Raji (cell line): ENCODE data around the gene FNBP1.

Source experiments
- POLR2A ChIP-seq: IDR thresholded peaks from 2 replicates; pipeline ENCODE4 v1.6.1; 2011; ENCODE audit warnings: low read depth, low read length, control low read depth; ENCODE audit not compliant: insufficient read depth

Gene FNBP1

DNA sequence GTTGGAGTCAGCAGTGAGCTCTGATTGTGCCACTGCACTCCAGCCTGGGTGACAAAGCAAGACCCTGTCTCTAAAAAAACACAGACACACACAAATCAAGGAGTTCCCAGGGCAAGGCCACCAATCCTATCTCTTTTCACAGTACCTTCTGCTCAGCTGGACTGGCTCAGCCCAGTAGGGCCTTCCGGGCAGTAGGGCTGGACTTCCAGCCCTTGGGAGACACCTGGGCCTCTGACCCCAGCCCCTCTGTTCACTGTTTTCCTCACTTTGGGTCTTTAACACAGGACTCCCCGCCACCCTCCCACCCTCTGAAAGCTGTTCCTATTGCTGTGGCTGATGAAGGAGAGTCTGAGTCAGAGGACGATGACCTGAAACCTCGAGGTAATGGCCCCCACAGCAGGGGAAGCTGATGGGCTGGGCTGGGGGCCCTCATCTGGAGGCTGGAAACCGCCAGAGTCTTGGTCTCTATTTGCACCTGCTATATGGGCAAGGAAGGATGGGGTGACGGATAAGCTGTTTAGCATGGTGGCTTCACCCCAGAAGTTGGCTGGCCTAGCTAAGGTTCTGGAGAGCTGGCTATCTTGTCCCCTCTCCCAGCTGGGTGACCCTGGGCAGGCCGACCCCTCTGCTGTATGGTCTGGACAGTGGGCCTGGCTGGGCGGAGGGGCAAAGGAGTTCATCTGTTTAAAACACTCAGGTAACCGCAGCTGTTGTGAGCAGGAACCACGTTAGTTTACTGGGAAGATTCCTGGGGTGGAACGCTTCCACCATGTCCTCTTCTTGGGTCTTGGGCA lies 182.1 kb downstream of the FNBP1 start:
- no peak for TF ChIP-seq POLR2A

DNA sequence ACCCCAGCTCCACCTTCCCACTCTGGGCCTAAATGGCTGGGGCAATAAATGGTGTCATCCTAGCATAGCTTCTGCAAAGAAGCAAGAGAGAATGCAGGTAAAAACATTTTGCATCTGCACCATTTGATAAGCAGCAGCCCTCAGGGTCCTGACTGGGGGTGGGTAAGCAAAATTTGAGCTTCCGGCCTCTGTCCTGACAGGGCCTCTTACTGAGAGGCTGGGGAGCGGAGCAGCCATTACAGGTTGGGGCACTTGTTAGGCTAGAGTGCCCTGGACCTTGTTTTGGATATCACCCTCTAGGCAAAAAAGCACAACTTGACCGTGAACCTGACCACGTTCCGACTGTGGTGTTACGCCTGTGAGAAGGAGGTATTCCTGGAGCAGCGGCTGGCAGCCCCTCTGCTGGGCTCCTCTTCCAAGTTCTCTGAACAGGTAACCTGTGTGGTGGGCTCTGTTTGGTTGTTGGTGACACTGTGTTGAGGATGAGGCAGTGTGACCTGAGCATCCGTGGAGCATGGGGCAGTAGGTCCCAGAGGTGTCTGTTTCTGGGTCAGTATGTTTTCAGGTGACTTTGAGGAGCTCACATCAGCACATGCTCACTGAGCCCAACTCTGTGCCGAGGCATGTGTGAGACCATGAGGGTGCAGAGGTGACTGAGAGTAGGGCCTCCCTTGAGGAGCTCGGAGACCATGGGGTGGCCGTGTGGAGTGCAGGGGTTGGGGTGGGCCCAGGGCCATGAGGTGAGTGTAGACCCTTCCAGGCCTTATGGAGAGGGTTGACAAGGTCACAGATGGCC lies 184.6 kb downstream of the FNBP1 start:
- no peak for TF ChIP-seq POLR2A

DNA sequence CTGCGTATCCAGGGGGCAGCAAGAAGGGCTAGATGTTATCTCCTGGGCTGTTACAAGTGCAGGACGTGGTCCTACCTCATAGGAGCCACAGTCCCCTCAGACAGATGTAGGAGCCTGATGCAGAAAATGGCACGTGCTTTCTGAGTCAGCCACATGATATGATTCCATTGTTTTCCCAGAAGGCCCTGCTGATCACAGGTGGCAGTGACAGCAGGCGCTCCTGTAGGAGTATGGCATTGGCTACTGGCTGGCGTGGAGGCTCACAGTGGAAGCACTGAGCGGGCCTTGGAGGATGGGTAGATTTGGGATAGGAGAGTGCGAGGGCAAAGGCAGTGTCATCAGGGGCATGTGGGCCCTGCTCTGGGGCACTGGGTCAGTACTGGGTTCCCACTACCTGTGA lies 185.8 kb downstream of the FNBP1 start:
- no peak for TF ChIP-seq POLR2A

- TF ChIP-seq POLR2A, result no peak
Measured at GRCh38 chr9:129854588-129855110, 188.3 kb downstream of the FNBP1 start.

- no peak for TF ChIP-seq POLR2A
Measured at GRCh38 chr9:129853614-129854013, 189.4 kb downstream of the FNBP1 start.

DNA sequence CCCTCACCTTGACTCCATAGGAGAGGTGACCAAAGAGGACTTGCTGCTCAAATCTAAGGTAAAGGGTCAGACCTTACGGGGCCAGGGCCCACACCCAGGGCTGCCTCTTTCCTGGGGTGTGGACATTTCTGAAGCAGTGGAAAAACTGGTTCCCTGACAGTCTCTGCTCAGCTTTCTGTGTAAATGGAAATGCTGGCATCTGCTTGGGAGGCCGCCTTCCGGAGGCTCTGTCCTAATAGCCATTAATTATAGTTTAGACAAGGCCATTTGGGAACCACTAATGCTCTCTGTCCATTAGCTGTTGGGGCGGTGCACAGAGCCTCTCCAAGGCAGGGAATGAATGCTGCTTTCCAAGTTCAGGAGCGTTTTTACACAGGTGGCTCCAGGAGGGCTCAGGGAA lies 190.4 kb downstream of the FNBP1 start:
- TF ChIP-seq POLR2A, result no peak

DNA sequence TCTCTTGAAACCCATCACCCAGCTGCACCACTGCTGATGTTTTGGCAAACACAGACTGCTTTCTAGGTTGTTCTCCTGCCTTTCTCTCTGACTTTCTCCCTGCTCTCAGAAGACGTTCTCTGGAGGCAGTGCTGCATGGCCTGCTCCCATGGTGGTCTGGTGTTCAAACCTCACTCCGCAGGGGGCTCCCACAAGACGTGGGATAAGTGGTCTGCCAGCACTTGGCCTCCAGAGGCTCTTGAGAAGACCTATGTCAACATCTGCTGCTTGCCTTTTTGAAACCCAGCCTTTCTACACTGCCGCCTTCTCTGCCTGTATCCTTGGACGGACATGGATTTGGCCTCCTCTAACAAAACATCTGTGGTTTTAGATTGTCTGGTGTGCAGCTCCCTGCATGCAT lies 191.2 kb downstream of the FNBP1 start:
- TF ChIP-seq POLR2A, result no peak

DNA sequence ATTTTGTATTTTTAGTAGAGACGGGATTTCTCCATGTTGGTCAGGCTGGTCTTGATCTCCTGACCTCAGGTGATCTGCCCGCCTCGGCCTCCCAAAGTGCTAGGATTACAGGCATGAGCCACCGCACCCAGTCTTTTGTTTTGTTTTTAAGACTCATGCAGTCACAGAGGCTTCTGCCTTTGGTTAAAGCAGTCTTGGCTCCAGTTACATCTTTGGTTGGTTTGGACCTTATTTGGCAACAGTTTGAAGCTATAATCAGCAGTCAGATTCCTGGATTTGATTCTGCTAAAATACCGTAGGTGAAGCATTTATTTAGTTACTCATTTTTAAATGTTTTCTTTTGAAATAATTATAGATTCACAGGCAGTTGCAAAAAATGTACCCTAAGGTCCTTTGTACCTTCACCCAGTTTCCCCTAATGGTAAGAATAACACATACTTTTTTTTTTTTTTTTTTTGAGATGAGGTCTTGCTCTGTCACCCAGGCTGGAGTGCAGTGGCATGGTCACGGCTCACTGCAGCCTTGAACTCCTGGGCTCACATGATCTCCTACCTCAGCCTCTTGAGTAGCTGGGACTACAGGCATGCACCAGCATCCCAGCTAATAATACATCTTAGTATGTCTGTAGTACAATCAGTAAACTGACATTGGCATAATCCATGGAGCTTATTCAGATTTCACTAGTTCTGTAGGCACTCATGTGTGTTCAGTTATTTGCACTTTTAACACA lies 192.0 kb downstream of the FNBP1 start:
- no peak for TF ChIP-seq POLR2A

- TF ChIP-seq POLR2A, result no peak
Measured at GRCh38 chr9:129849901-129850300, 193.1 kb downstream of the FNBP1 start.

DNA sequence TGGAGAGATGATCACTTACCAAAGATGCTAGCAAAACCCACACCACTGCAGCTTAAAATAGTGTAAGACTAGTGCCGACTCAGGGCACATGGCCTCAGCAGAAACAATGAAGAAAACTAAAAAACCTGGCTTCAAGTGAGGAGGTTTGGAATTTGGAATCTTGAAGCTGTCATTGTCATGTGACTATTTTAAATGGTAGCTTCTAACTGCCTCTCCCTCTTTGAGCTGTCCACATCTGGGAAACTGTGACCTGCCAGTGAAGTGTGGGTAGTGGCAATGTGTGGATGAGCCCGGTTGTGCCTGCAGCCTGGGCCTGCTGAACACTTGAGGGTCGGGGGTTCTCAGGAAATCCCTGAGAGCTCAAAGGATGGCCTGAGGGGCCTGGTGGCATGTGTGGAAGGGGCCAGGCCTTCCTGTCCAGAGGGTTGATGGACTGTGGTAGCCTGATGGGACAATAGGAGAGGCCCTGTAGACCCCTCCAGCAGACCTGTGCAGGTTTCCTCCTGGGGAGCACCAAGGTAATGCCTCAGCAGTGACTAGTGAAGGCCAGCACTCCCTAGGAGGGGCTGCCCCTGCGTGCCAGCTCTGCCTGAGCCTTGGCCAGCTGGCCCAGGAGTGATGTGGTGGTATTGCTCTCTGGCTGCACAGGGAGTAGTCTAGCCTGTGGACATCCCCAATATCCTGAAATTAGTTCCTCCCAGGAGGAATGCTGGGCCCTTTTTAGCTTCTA lies 194.1 kb downstream of the FNBP1 start:
- TF ChIP-seq POLR2A, result no peak

DNA sequence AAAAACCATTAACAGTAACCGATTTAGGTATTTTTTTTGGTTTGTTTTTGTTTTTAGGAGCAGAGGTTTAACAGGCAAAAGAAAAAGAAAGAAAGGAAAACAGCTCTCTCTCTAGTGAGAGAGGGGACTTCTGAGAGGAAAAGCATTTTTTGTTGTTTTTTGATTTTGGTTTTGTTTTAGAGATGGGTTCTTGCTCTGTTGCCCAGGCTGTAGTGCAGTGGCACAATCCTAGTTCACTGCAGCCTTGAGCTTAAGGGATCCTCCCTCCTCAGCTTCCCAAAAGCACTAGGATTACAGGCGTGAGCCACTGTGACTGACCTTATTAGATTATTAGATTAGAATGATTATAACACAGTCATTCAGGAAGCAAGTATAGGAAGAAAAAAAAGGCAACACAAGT lies 197.6 kb downstream of the FNBP1 start:
- no peak for TF ChIP-seq POLR2A

DNA sequence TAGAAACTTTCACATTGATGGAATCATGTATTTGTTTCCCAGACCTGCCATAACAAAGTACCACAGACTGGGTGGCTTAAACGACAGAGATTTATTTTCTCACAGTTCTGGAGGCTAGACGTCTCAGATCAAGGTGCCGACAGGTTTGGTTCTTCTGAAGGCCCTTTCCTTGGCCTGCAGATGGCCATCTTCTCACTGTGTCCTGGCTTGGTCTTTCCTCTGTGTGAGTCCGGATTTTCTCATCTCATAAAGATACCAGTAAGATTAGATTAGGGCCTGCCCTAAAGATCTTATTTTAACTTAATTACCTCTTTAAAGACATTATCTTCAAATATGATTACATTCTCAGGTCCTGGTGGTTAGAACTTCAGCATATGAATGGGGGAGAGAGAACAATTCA lies 201.9 kb downstream of the FNBP1 start:
- no peak for TF ChIP-seq POLR2A

- TF ChIP-seq POLR2A, result no peak
Measured at GRCh38 chr9:129840034-129840433, 203.0 kb downstream of the FNBP1 start.

GRCh38 chr9:129839324-129840023 lies 203.5 kb downstream of the FNBP1 start:
- TF ChIP-seq POLR2A, result no peak
